Ovary (tissue), 3 donors: ENCODE data around the gene UBAC1.

Experiments used
- CTCF ChIP-seq, 3 donors: fragments of 450-650 bp in 2 of 3; fragments of 200-600 bp in 1 of 3; IDR thresholded peaks; one replicate each; pipeline versions ENCODE4 v1.5.1 to v1.8.0; 2016 to 2022; ENCODE audit warnings: antibody characterized with exemption in 3 of 3, mild to moderate bottlenecking in 1 of 3
- EP300 ChIP-seq: sonication (generic); formaldehyde crosslinking; IDR thresholded peaks from one replicate; pipeline ENCODE4 v1.6.1; 2017; ENCODE audit warnings: antibody characterized with exemption
- POLR2A ChIP-seq: fragments of 450-650 bp; IDR thresholded peaks from one replicate; pipeline ENCODE4 v1.6.1; 2017; ENCODE audit warnings: antibody characterized with exemption, mild to moderate bottlenecking, moderate library complexity
- donor health status: DM: no; HTN: no; CAD: no.

GRCh38 chr9:135933114-135933513 is 28.1 kb downstream of the UBAC1 start:
- TF ChIP-seq EP300 (no peak), CTCF (IDR thresholded peaks at IDR 0.05) (no peak), POLR2A (no peak)
